HEK293 (cell line): ENCODE data around the gene RPUSD1.

ENCODE experiments used
- CTCF ChIA-PET: fragments of 350-600 bp; formaldehyde crosslinking; extraction: SDS; loops from one replicate; lab custom pipeline; 2021; ENCODE audit warnings: antibody characterized with exemption; lab: Yijun Ruan, JAX
- POLR2A ChIA-PET: fragments of 300-600 bp; formaldehyde crosslinking; extraction: SDS; loops from one replicate; lab custom pipeline; 2020; ENCODE audit warnings: antibody characterized with exemption, inconsistent platforms; lab: Yijun Ruan, JAX
- H3K27ac ChIP-seq: fragments of 200-500 bp; sonication (Bioruptor generic); 2 replicates; pipeline ENCODE4 v1.5.1; 2014; ENCODE audit warnings: low read depth, low read length, control low read depth, inconsistent platforms; ENCODE audit errors: extremely low read depth
- H3K36me3 ChIP-seq, 2 experiments: fragments of 200-500 bp in 1 of 2; sonication (Bioruptor generic) in 1 of 2; 1 replicate in 1 of 2; 2 replicates in 1 of 2; pipeline ENCODE4 v1.5.1; 2014 to 2017; ENCODE audit warnings: inconsistent platforms in 2 of 2, low read length in 2 of 2; ENCODE audit not compliant: control insufficient read depth in 2 of 2, insufficient read depth in 1 of 2
- H3K4me1 ChIP-seq: fragments of 200-500 bp; sonication (Bioruptor generic); 2 replicates; pipeline ENCODE4 v1.5.1; 2014; ENCODE audit warnings: mild to moderate bottlenecking, low read length, inconsistent platforms; ENCODE audit not compliant: control insufficient read depth, insufficient read depth
- H3K4me3 ChIP-seq: 2 replicates; pipeline ENCODE4 v1.5.1; 2011; ENCODE audit warnings: low read depth, mild to moderate bottlenecking, control low read depth, low read length, moderate library complexity
- H3K9me3 ChIP-seq: fragments of 200-500 bp; sonication (Bioruptor generic); 2 replicates; pipeline ENCODE4 v1.5.1; 2014; ENCODE audit warnings: low read depth, low read length, inconsistent platforms; ENCODE audit not compliant: control insufficient read depth, insufficient read depth
- CTCF ChIP-seq: fragments of 450-650 bp; formaldehyde crosslinking; IDR thresholded peaks from 2 replicates; pipeline ENCODE4 v1.5.1; 2016; ENCODE audit warnings: missing biosample characterization, missing genetic modification characterization
- GLIS1 ChIP-seq: fragments of 450-650 bp; formaldehyde crosslinking; IDR thresholded peaks from 2 replicates; pipeline ENCODE4 v1.5.1; 2016; ENCODE audit warnings: missing biosample characterization, missing genetic modification characterization
- GLIS2 ChIP-seq: fragments of 450-650 bp; formaldehyde crosslinking; IDR thresholded peaks from 2 replicates; pipeline ENCODE4 v1.5.1; 2016; ENCODE audit warnings: missing biosample characterization, missing genetic modification characterization
- SCRT1 ChIP-seq: fragments of 450-650 bp; formaldehyde crosslinking; IDR thresholded peaks from 2 replicates; pipeline ENCODE4 v1.5.1; 2016; ENCODE audit warnings: missing biosample characterization, missing genetic modification characterization, borderline replicate concordance
- TRIM28 ChIP-seq: IDR thresholded peaks from 2 replicates; pipeline ENCODE4 v1.6.1; 2011; ENCODE audit warnings: low read length, control low read depth, borderline replicate concordance
- ZBTB17 ChIP-seq: fragments of 450-650 bp; formaldehyde crosslinking; IDR thresholded peaks from 2 replicates; pipeline ENCODE4 v1.5.1; 2016; ENCODE audit warnings: missing biosample characterization, missing genetic modification characterization
- ZBTB21 ChIP-seq: fragments of 450-650 bp; formaldehyde crosslinking; IDR thresholded peaks from 2 replicates; pipeline ENCODE4 v1.5.1; 2017; ENCODE audit warnings: missing biosample characterization, missing genetic modification characterization
- ZBTB26 ChIP-seq: fragments of 450-650 bp; formaldehyde crosslinking; optimal IDR thresholded peaks from 2 replicates; pipeline ENCODE3; 2016; ENCODE audit warnings: missing biosample characterization, mild to moderate bottlenecking, missing genetic modification characterization
- ZNF10 ChIP-seq: fragments of 450-650 bp; formaldehyde crosslinking; IDR thresholded peaks from 2 replicates; pipeline ENCODE4 v1.5.1; 2017; ENCODE audit warnings: missing biosample characterization, missing genetic modification characterization
- ZNF169 ChIP-seq: fragments of 450-650 bp; formaldehyde crosslinking; IDR thresholded peaks from 2 replicates; pipeline ENCODE4 v1.5.1; 2016; ENCODE audit warnings: missing biosample characterization, missing genetic modification characterization
- ZNF266 ChIP-seq: fragments of 450-650 bp; formaldehyde crosslinking; IDR thresholded peaks from 2 replicates; pipeline ENCODE4 v1.5.1; 2016; ENCODE audit warnings: missing biosample characterization, missing genetic modification characterization, low read depth
- ZNF324 ChIP-seq: fragments of 450-650 bp; formaldehyde crosslinking; IDR thresholded peaks from 2 replicates; pipeline ENCODE4 v1.5.1; 2016; ENCODE audit warnings: missing biosample characterization, missing genetic modification characterization
- ZNF335 ChIP-seq: fragments of 450-650 bp; formaldehyde crosslinking; conservative IDR thresholded peaks from 2 replicates; pipeline ENCODE4 v1.5.1; 2016; ENCODE audit warnings: missing biosample characterization, missing genetic modification characterization
- ZNF350 ChIP-seq: fragments of 450-650 bp; formaldehyde crosslinking; IDR thresholded peaks from 2 replicates; pipeline ENCODE4 v1.5.0; 2017; ENCODE audit warnings: missing biosample characterization, mild to moderate bottlenecking, missing genetic modification characterization
- ZNF37A ChIP-seq: fragments of 450-650 bp; IDR thresholded peaks from 2 replicates; pipeline ENCODE4 v1.5.1; 2018; ENCODE audit warnings: missing biosample characterization, missing genetic modification characterization
- ZNF549 ChIP-seq: fragments of 450-650 bp; IDR thresholded peaks from 2 replicates; pipeline ENCODE4 v1.5.1; 2018; ENCODE audit warnings: missing biosample characterization, missing genetic modification characterization, mild to moderate bottlenecking, inconsistent platforms, moderate library complexity
- ZNF558 ChIP-seq: fragments of 450-650 bp; formaldehyde crosslinking; IDR thresholded peaks from 2 replicates; pipeline ENCODE4 v1.5.1; 2016; ENCODE audit warnings: missing biosample characterization, missing genetic modification characterization
- ZNF596 ChIP-seq: fragments of 450-650 bp; IDR thresholded peaks from 2 replicates; pipeline ENCODE4 v1.5.0; 2018; ENCODE audit warnings: missing biosample characterization, mild to moderate bottlenecking, missing genetic modification characterization, moderate library complexity
- ZNF600 ChIP-seq: fragments of 450-650 bp; formaldehyde crosslinking; IDR thresholded peaks from 2 replicates; pipeline ENCODE4 v1.5.1; 2016; ENCODE audit warnings: missing biosample characterization, missing genetic modification characterization
- ZNF639 ChIP-seq: fragments of 450-650 bp; formaldehyde crosslinking; IDR thresholded peaks from 2 replicates; pipeline ENCODE4 v1.5.1; 2016; ENCODE audit warnings: missing biosample characterization, missing genetic modification characterization
- ZNF654 ChIP-seq: fragments of 450-650 bp; formaldehyde crosslinking; IDR thresholded peaks from 2 replicates; pipeline ENCODE4 v1.5.1; 2016; ENCODE audit warnings: low read depth, missing biosample characterization, missing genetic modification characterization
- ZNF658 ChIP-seq: fragments of 450-650 bp; formaldehyde crosslinking; IDR thresholded peaks from 2 replicates; pipeline ENCODE4; 2016; ENCODE audit warnings: missing biosample characterization, missing genetic modification characterization
- ZNF777 ChIP-seq: fragments of 450-650 bp; formaldehyde crosslinking; IDR thresholded peaks from 2 replicates; pipeline ENCODE4 v1.5.1; 2017; ENCODE audit warnings: missing biosample characterization, missing genetic modification characterization, borderline replicate concordance
- ZNF843 ChIP-seq: fragments of 450-650 bp; formaldehyde crosslinking; IDR thresholded peaks from 2 replicates; pipeline ENCODE4 v1.5.1; 2016; ENCODE audit warnings: missing biosample characterization, missing genetic modification characterization
- ZSCAN30 ChIP-seq: fragments of 450-650 bp; IDR thresholded peaks from 2 replicates; pipeline ENCODE4 v1.5.1; 2018; ENCODE audit warnings: missing biosample characterization, mild to moderate bottlenecking, missing genetic modification characterization, moderate library complexity

Gene RPUSD1

GRCh38 chr16:813204-813915, 25.2 kb upstream of the RPUSD1 start:
- no peak overlapping the region for H3K27ac ChIP-seq
- H3K9me3 ChIP-seq, result no peaks in the 10 kb centered on the region
- H3K4me3 ChIP-seq, result no peak overlapping the region
- CTCF ChIA-PET, result interaction anchor here (0.8 to 3.9 kb wide), 3 partner anchors 243 to 290 kb away, joined by 3 to 31 read pairs (median 6); no protein-coding TSS in a partner anchor
- TF ChIP-seq ZNF654 (tag by site-specific recombination) (peak; percentile 44), ZBTB26 (peak; percentile 19), ZNF37A (tag by site-specific recombination) (no peak), CTCF (tag by site-specific recombination) (peak; percentile 47; the same call in 1 of the 2 replicates), GLIS2 (peak; percentile 30; the same call in 1 of the 2 replicates), GLIS1 (tag by site-specific recombination) (0 out of 2 replicates have a peak, but pooled peaks have one; percentile 4), ZNF10 (tag by site-specific recombination) (no peak), ZNF335 (tag by site-specific recombination) (peak; percentile 37; the same call in 1 of the 2 replicates), ZNF549 (tag by site-specific recombination) (no peak), ZSCAN30 (tag by site-specific recombination) (0 out of 2 replicates have a peak, but pooled peaks have one; percentile 31), ZNF600 (tag by site-specific recombination) (peak; percentile 46)
- TF ChIP-seq, all 188 proteins: peak for 8
- H3K36me3 ChIP-seq, result no peaks in the 10 kb centered on the region
- no peaks in the 10 kb centered on the region for H3K4me1 ChIP-seq
- POLR2A ChIA-PET, result no interaction called here

GRCh38 chr16:808085-808386, 19.9 kb upstream of the RPUSD1 start:
- Histone ChIP-seq H3K4me1 (no peaks in the 10 kb centered on the region), H3K27ac (peak overlapping the region; percentile 70; the same call in 1 of the 2 replicates), H3K4me3 (peak overlapping the region; percentile 80), H3K9me3 (no peaks in the 10 kb centered on the region), H3K36me3 (no peaks in the 10 kb centered on the region)
- ChIA-PET CTCF (interaction anchor here (1.0 to 1.8 kb wide), 2 partner anchors 96 to 249 kb away, joined by 4 read pairs; no protein-coding TSS in a partner anchor), POLR2A (no interaction called here)
- peak; percentile 1; the same call in 1 of the 2 replicates for TF ChIP-seq ZBTB17 (tag by site-specific recombination)
- TF ChIP-seq ZNF324, result 0 out of 2 replicates have a peak, but pooled peaks have one; percentile 2
- TF ChIP-seq ZNF843 (tag by site-specific recombination), result no peak
- no peak for TF ChIP-seq ZNF639 (tag by site-specific recombination)
- no peak for TF ChIP-seq SCRT1 (tag by site-specific recombination)
- peak; percentile 19; the same call in 1 of the 2 replicates for TF ChIP-seq ZNF777
- no peak for TF ChIP-seq TRIM28
- TF ChIP-seq ZBTB21 (tag by site-specific recombination), result no peak
- no peak for TF ChIP-seq ZNF596 (tag by site-specific recombination)
- no peak for TF ChIP-seq ZNF658 (tag by site-specific recombination)
- TF ChIP-seq ZNF169 (tag by site-specific recombination), result no peak
- TF ChIP-seq ZNF350, result no peak
- no peak for TF ChIP-seq ZNF266 (tag by site-specific recombination)
- no peak for TF ChIP-seq ZNF558
